OCI-LY3 (cell line): ENCODE measurements around the gene HYI.

ENCODE experiments used
- H2AFZ ChIP-seq: fragments of 200-600, 300-600 bp; shearing (Covaris generic); 2 replicates; pipeline ENCODE4 v1.6.0; 2014; ENCODE audit warnings: antibody characterized with exemption, low read depth, low read length
- H3K27ac ChIP-seq: fragments of 200-600, 300-600 bp; sonication (generic); 2 replicates; pipeline ENCODE4 v1.5.1; 2014; ENCODE audit warnings: mild to moderate bottlenecking, low read length, moderate library complexity, mixed read lengths
- H3K27me3 ChIP-seq: fragments of 200-600, 300-600 bp; sonication (generic); 2 replicates; pipeline ENCODE4 v1.6.1; 2014; ENCODE audit warnings: low read depth, low read length, mixed read lengths
- H3K36me3 ChIP-seq: fragments of 200-600, 300-600 bp; sonication (generic); replicated peaks from 2 replicates; pipeline ENCODE3; 2014; ENCODE audit warnings: low read depth, low read length, mixed read lengths
- H3K4me1 ChIP-seq: fragments of 300-600, 200-600 bp; sonication (generic); 2 replicates; pipeline ENCODE4 v1.6.1; 2014; ENCODE audit warnings: low read length, mixed read lengths
- H3K4me2 ChIP-seq: fragments of 200-600, 300-600 bp; sonication (generic); 2 replicates; pipeline ENCODE4 v1.6.1; 2014; ENCODE audit warnings: low read length, mixed read lengths
- H3K4me3 ChIP-seq: fragments of 300-600, 200-600 bp; sonication (generic); 2 replicates; pipeline ENCODE4 v1.5.1; 2014; ENCODE audit warnings: antibody characterized with exemption, mild to moderate bottlenecking, low read length, moderate library complexity
- H3K79me2 ChIP-seq: fragments of 300-600, 200-600 bp; shearing (Covaris generic); 2 replicates; pipeline ENCODE4 v1.6.1; 2014; ENCODE audit warnings: mild to moderate bottlenecking, low read length, mixed read lengths
- H3K9ac ChIP-seq: fragments of 300-600, 200-600 bp; shearing (Covaris generic); 2 replicates; pipeline ENCODE4 v1.6.0; 2014; ENCODE audit warnings: mild to moderate bottlenecking, low read length, moderate library complexity
- H3K9me3 ChIP-seq: fragments of 200-600, 300-600 bp; shearing (Covaris generic); 2 replicates; pipeline ENCODE4 v1.6.1; 2014; ENCODE audit warnings: low read length, mixed read lengths; ENCODE audit not compliant: insufficient read depth
- H4K20me1 ChIP-seq: fragments of 200-600, 300-600 bp; sonication (generic); 2 replicates; pipeline ENCODE4 v1.6.1; 2016; ENCODE audit warnings: low read length, mixed read lengths; ENCODE audit not compliant: insufficient read depth
- EZH2phosphoT487 ChIP-seq: fragments of 200-600 bp; shearing (Covaris generic); IDR thresholded peaks from 2 replicates; pipeline ENCODE4 v1.6.1; 2018; ENCODE audit warnings: antibody characterized with exemption, mixed run types, low read depth
- TF ChIP-seq, protein P1 (sequence below): fragments of 200-600, 300-600 bp; sonication (generic); IDR thresholded peaks from 2 replicates; pipeline ENCODE4 v1.5.1; 2014; ENCODE audit warnings: antibody characterized with exemption, low read length, low read depth

HYI gene

GRCh38 chr1:43493661-43494450, 40.1 kb upstream of the HYI start:
- no peaks in the 10 kb centered on the region for H3K9me3 ChIP-seq
- H3K9ac ChIP-seq, result no peak overlapping the region
- no peak overlapping the region for H2AFZ ChIP-seq
- no peaks in the 10 kb centered on the region for H3K79me2 ChIP-seq
- H4K20me1 ChIP-seq, result no peaks in the 10 kb centered on the region
- H3K27me3 ChIP-seq, result no peaks in the 10 kb centered on the region; the same call in 1 of the 2 replicates
- no peaks in the 10 kb centered on the region for H3K4me1 ChIP-seq
- no peaks in the 10 kb centered on the region for H3K36me3 ChIP-seq
- TF ChIP-seq EZH2phosphoT487, result no peak
- TF ChIP-seq, protein P1, sequence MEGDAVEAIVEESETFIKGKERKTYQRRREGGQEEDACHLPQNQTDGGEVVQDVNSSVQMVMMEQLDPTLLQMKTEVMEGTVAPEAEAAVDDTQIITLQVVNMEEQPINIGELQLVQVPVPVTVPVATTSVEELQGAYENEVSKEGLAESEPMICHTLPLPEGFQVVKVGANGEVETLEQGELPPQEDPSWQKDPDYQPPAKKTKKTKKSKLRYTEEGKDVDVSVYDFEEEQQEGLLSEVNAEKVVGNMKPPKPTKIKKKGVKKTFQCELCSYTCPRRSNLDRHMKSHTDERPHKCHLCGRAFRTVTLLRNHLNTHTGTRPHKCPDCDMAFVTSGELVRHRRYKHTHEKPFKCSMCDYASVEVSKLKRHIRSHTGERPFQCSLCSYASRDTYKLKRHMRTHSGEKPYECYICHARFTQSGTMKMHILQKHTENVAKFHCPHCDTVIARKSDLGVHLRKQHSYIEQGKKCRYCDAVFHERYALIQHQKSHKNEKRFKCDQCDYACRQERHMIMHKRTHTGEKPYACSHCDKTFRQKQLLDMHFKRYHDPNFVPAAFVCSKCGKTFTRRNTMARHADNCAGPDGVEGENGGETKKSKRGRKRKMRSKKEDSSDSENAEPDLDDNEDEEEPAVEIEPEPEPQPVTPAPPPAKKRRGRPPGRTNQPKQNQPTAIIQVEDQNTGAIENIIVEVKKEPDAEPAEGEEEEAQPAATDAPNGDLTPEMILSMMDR, result no peak
- no peak overlapping the region for H3K4me3 ChIP-seq
- H3K4me2 ChIP-seq, result no peak overlapping the region
- no peak overlapping the region for H3K27ac ChIP-seq

DNA sequence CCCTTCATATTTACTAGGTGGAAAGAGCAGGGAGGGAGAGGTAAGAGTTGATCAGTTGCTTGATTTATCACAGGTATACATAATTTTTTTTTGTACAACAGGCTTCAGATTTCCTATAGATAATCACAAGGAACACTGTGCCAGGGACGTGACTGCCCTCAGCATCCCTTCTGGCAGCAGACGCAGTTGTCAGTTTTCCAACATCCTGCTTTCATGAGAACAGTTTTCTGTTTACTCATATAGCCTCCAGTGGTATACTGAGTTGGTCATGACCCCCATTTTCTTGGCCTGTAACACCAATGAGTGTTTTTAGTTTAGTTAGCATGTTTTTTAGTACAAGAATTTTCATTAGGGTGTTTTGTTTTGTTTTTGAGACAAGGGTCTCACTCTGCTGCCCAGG, 39.1 kb upstream of the HYI start:
- Histone ChIP-seq H3K4me3 (no peak overlapping the region), H3K27me3 (no peaks in the 10 kb centered on the region; the same call in 1 of the 2 replicates), H3K4me1 (no peaks in the 10 kb centered on the region), H4K20me1 (no peaks in the 10 kb centered on the region), H3K4me2 (no peak overlapping the region), H3K79me2 (no peaks in the 10 kb centered on the region), H3K9me3 (no peaks in the 10 kb centered on the region), H3K27ac (no peak overlapping the region), H2AFZ (no peak overlapping the region), H3K36me3 (no peaks in the 10 kb centered on the region), H3K9ac (no peak overlapping the region)
- TF ChIP-seq, protein P1, result no peak
- TF ChIP-seq EZH2phosphoT487, result no peak

GRCh38 chr1:43491061-43491460, 37.3 kb upstream of the HYI start:
- no peaks in the 10 kb centered on the region for H4K20me1 ChIP-seq
- no peaks in the 10 kb centered on the region for H3K9me3 ChIP-seq
- no peak overlapping the region for H3K4me2 ChIP-seq
- no peaks in the 10 kb centered on the region for H3K79me2 ChIP-seq
- no peak overlapping the region for H3K27ac ChIP-seq
- H3K9ac ChIP-seq, result no peak overlapping the region
- H3K27me3 ChIP-seq, result no peaks in the 10 kb centered on the region; the same call in 1 of the 2 replicates
- no peaks in the 10 kb centered on the region for H3K36me3 ChIP-seq
- no peaks in the 10 kb centered on the region for H3K4me1 ChIP-seq
- TF ChIP-seq, protein P1, result no peak
- no peak for TF ChIP-seq EZH2phosphoT487
- no peak overlapping the region for H3K4me3 ChIP-seq
- no peak overlapping the region for H2AFZ ChIP-seq

DNA sequence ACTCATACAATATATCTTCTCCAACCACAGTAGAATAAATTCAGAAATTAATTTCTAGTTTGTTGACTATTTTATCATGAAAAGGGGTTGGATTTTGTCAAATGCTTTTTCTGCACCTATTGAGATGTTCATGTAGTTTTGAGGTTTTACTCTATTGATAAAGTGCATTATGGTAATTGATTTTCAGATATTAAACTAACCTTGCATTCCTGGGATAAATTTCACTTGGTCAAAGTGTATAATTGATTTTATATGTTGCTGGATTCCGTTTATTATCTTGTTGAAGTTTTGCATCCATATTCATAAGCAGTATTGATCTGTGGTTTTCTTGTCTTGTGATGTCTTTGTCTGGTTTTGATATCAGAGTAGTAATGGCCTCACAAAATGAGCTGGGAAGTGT, 34.4 kb upstream of the HYI start:
- H3K9me3 ChIP-seq, result no peaks in the 10 kb centered on the region
- H3K4me1 ChIP-seq, result no peaks in the 10 kb centered on the region
- no peak overlapping the region for H3K9ac ChIP-seq
- no peak overlapping the region for H3K27ac ChIP-seq
- no peaks in the 10 kb centered on the region for H3K79me2 ChIP-seq
- no peak overlapping the region for H3K4me3 ChIP-seq
- H3K4me2 ChIP-seq, result no peak overlapping the region
- H4K20me1 ChIP-seq, result no peaks in the 10 kb centered on the region
- TF ChIP-seq, protein P1, result no peak
- TF ChIP-seq EZH2phosphoT487, result no peak
- no peaks in the 10 kb centered on the region for H3K36me3 ChIP-seq
- H3K27me3 ChIP-seq, result no peaks in the 10 kb centered on the region
- H2AFZ ChIP-seq, result no peak overlapping the region
